Duodenal mucosa (tissue), 2 donors: ENCODE measurements around the gene CNGA1.
"Not testable (repeated sequence)": the region's sequence is repeated elsewhere in the genome, so short reads cannot be mapped to it uniquely, and the experiment has no call there.

Experiments used
- H3K27ac ChIP-seq: one replicate; pipeline ENCODE4 v1.7.0; 2013; ENCODE audit warnings: low read depth, low read length
- H3K27me3 ChIP-seq, 2 donors: one replicate each; pipeline ENCODE4 v1.7.0; 2013; ENCODE audit warnings: low read length in 2 of 2, control low read depth in 1 of 2; ENCODE audit not compliant: insufficient read depth in 2 of 2, control insufficient read depth in 1 of 2
- H3K36me3 ChIP-seq, 2 donors: one replicate each; pipeline ENCODE4 v1.7.0; 2013; ENCODE audit warnings: low read length in 2 of 2, control low read depth in 1 of 2; ENCODE audit not compliant: insufficient read depth in 2 of 2, control insufficient read depth in 1 of 2
- H3K4me1 ChIP-seq, 2 donors: one replicate each; pipeline ENCODE4 v1.7.0; 2013; ENCODE audit warnings: low read length in 2 of 2, control low read depth in 1 of 2; ENCODE audit not compliant: insufficient read depth in 2 of 2, control insufficient read depth in 1 of 2
- H3K4me3 ChIP-seq, 2 donors: one replicate each; pipeline ENCODE4 v1.7.0; 2013; ENCODE audit warnings: low read length in 2 of 2, low read depth in 1 of 2
- H3K9ac ChIP-seq, 2 donors: one replicate each; pipeline ENCODE4 v1.7.0; 2013; ENCODE audit warnings: low read length in 2 of 2, low read depth in 1 of 2
- H3K9me3 ChIP-seq, 2 donors: one replicate each; pipeline ENCODE4 v1.7.0; 2013; ENCODE audit warnings: low read length in 2 of 2, control low read depth in 1 of 2; ENCODE audit not compliant: control insufficient read depth in 1 of 2

Gene CNGA1

GRCh38 chr4:47942081-47942819 lies 74.2 kb downstream of the CNGA1 start:
- no peaks in the 10 kb centered on the region for H3K36me3 ChIP-seq
- no peaks in the 10 kb centered on the region for H3K27me3 ChIP-seq
- H3K9ac ChIP-seq: no peak overlapping the region

GRCh38 chr4:47939456-47939855 lies 77.0 kb downstream of the CNGA1 start:
- Histone ChIP-seq H3K4me3 (no peak overlapping the region), H3K4me1 (no peaks in the 10 kb centered on the region), H3K27me3 (no peaks in the 10 kb centered on the region), H3K27ac (no peak overlapping the region), H3K9me3 (no peaks in the 10 kb centered on the region), H3K36me3 (no peaks in the 10 kb centered on the region), H3K9ac (no peak overlapping the region)

More at GRCh38 chr4:47942081-47942819, 74.2 kb downstream of the CNGA1 start:
- H3K9me3 ChIP-seq: no peaks in the 10 kb centered on the region
- no peaks in the 10 kb centered on the region for H3K4me1 ChIP-seq
- no peak overlapping the region for H3K27ac ChIP-seq
- no peak overlapping the region for H3K4me3 ChIP-seq

GRCh38 chr4:47936336-47936735 lies 80.1 kb downstream of the CNGA1 start:
- peaks cover 0 to under 1% of the 10 kb centered on the region in 2 donors for H3K4me1 ChIP-seq
- H3K4me3 ChIP-seq: no peak overlapping the region
- no peak overlapping the region for H3K9ac ChIP-seq
- no peaks in the 10 kb centered on the region for H3K27me3 ChIP-seq
- no peaks in the 10 kb centered on the region for H3K9me3 ChIP-seq
- H3K27ac ChIP-seq: no peak overlapping the region
- no peaks in the 10 kb centered on the region for H3K36me3 ChIP-seq

GRCh38 chr4:47933840-47934239 lies 82.6 kb downstream of the CNGA1 start:
- H3K27ac ChIP-seq: no peak overlapping the region
- H3K4me1 ChIP-seq: peaks cover 0 to 9% of the 10 kb centered on the region in 2 donors
- no peak overlapping the region for H3K4me3 ChIP-seq
- H3K9ac ChIP-seq: no peak overlapping the region
- no peaks in the 10 kb centered on the region for H3K27me3 ChIP-seq
- no peaks in the 10 kb centered on the region for H3K9me3 ChIP-seq
- no peaks in the 10 kb centered on the region for H3K36me3 ChIP-seq

- no peak overlapping the region for H3K4me3 ChIP-seq
- H3K9me3 ChIP-seq: no peaks in the 10 kb centered on the region
- no peaks in the 10 kb centered on the region for H3K27me3 ChIP-seq
- H3K4me1 ChIP-seq: peaks cover 6 to 16% of the 10 kb centered on the region in 2 donors
- no peak overlapping the region for H3K9ac ChIP-seq
- no peaks in the 10 kb centered on the region for H3K36me3 ChIP-seq
- no peak overlapping the region for H3K27ac ChIP-seq
These were observed 85.3 kb downstream of the CNGA1 start for GRCh38 chr4:47930971-47931804.

- Histone ChIP-seq H3K4me3 (no peak overlapping the region), H3K27me3 (no peaks in the 10 kb centered on the region), H3K27ac (no peak overlapping the region), H3K4me1 (peaks cover 6 to 16% of the 10 kb centered on the region in 2 donors), H3K9ac (no peak overlapping the region), H3K9me3 (no peaks in the 10 kb centered on the region), H3K36me3 (no peaks in the 10 kb centered on the region)
These were observed 86.7 kb downstream of the CNGA1 start for GRCh38 chr4:47929682-47930201.

GRCh38 chr4:47926667-47927258 lies 89.7 kb downstream of the CNGA1 start:
- H3K9ac ChIP-seq: no peak overlapping the region
- H3K36me3 ChIP-seq: no peaks in the 10 kb centered on the region
- no peaks in the 10 kb centered on the region for H3K27me3 ChIP-seq
- peak overlapping the region; percentile 53 to 62 for H3K4me3 ChIP-seq
- H3K27ac ChIP-seq: no peak overlapping the region
- no peaks in the 10 kb centered on the region for H3K9me3 ChIP-seq
- H3K4me1 ChIP-seq: peaks cover 6 to 16% of the 10 kb centered on the region in 2 donors

GRCh38 chr4:47923261-47923608 lies 93.2 kb downstream of the CNGA1 start:
- H3K27ac ChIP-seq, H3K36me3 ChIP-seq, H3K9me3 ChIP-seq, H3K27me3 ChIP-seq, H3K4me1 ChIP-seq, H3K4me3 ChIP-seq, H3K9ac ChIP-seq: not testable (repeated sequence)

- not testable (repeated sequence) for H3K9me3 ChIP-seq, H3K4me1 ChIP-seq, H3K27me3 ChIP-seq, H3K9ac ChIP-seq, H3K36me3 ChIP-seq, H3K27ac ChIP-seq, H3K4me3 ChIP-seq
These were observed 93.8 kb downstream of the CNGA1 start for GRCh38 chr4:47922436-47923260.
